Neural progenitor cell (in vitro differentiated cells): Measurements from ENCODE around the gene ARMC10. TPM values are rescaled to one million over a fixed set of nuclear protein-coding genes. Genes with fewer than 3 reads are reported as not detected.
"Not testable (repeated sequence)": the region's sequence is repeated elsewhere in the genome, so short reads cannot be mapped to it uniquely, and the experiment has no call there.

Source experiments
- DNase-seq: peaks from one replicate; pipeline ENCODE4 v3.0.0-alpha.2; 2016; ENCODE audit warnings: low spot score
- H2AFZ ChIP-seq: fragments of 200-600 bp; sonication (generic); replicated peaks from 2 replicates; pipeline ENCODE4 v1.6.1; 2016; ENCODE audit warnings: antibody characterized with exemption
- H3F3A ChIP-seq: fragments of 200-600 bp; sonication (generic); 2 replicates; pipeline ENCODE4 v1.6.1; 2016; ENCODE audit warnings: antibody characterized with exemption, low read depth
- H3K27ac ChIP-seq: fragments of 200-600 bp; sonication (generic); 2 replicates; pipeline ENCODE4 v1.5.1; 2016; ENCODE audit warnings: mild to moderate bottlenecking
- H3K27me3 ChIP-seq: fragments of 200-600 bp; sonication (generic); 2 replicates; pipeline ENCODE4 v1.6.1; 2016; ENCODE audit warnings: mild to moderate bottlenecking, moderate library complexity
- H3K36me3 ChIP-seq: fragments of 200-600 bp; sonication (generic); 2 replicates; pipeline ENCODE4 v1.5.1; 2016
- H3K4me1 ChIP-seq: fragments of 200-600 bp; sonication (generic); 2 replicates; pipeline ENCODE4 v1.6.1; 2016; ENCODE audit warnings: mixed run types
- H3K4me2 ChIP-seq: fragments of 200-600 bp; sonication (generic); 2 replicates; pipeline ENCODE4 v1.6.1; 2016
- H3K4me3 ChIP-seq: fragments of 200-600 bp; sonication (generic); 2 replicates; pipeline ENCODE4 v1.5.1; 2016
- H3K79me2 ChIP-seq: fragments of 200-600 bp; sonication (generic); 2 replicates; pipeline ENCODE4 v1.6.1; 2016; ENCODE audit warnings: low read depth
- H3K9ac ChIP-seq: fragments of 200-600 bp; sonication (generic); 2 replicates; pipeline ENCODE4 v1.6.1; 2016
- H3K9me3 ChIP-seq: fragments of 200-600 bp; sonication (generic); 2 replicates; pipeline ENCODE4 v1.5.1; 2016; ENCODE audit warnings: low read depth
- H4K20me1 ChIP-seq: fragments of 200-600 bp; sonication (generic); 2 replicates; pipeline ENCODE4 v1.6.1; 2016; ENCODE audit warnings: low read depth
- H3K27ac Mint-ChIP-seq: 3 replicates; pipeline ENCODE4 v1.8.0; 2021; ENCODE audit warnings: mixed read lengths
- H3K27me3 Mint-ChIP-seq: 2 replicates; pipeline ENCODE4 v1.8.0; 2022; ENCODE audit warnings: low read depth, mild to moderate bottlenecking, inconsistent platforms, moderate library complexity, mixed read lengths; ENCODE audit not compliant: insufficient read depth
- H3K36me3 Mint-ChIP-seq: 3 replicates; pipeline ENCODE4 v1.8.0; 2021; ENCODE audit warnings: mixed read lengths
- H3K4me1 Mint-ChIP-seq: 3 replicates; pipeline ENCODE4 v1.8.0; 2021; ENCODE audit warnings: mixed read lengths
- H3K4me3 Mint-ChIP-seq: 3 replicates; pipeline ENCODE4 v1.8.0; 2021; ENCODE audit warnings: mild to moderate bottlenecking, moderate library complexity, mixed read lengths
- H3K9me3 Mint-ChIP-seq: 3 replicates; pipeline ENCODE4 v1.8.0; 2020; ENCODE audit warnings: mixed read lengths
- CTCF ChIP-seq: fragments of 200-600 bp; sonication (generic); IDR thresholded peaks from 2 replicates; pipeline ENCODE4 v1.5.1; 2017; ENCODE audit warnings: antibody characterized with exemption, mild to moderate bottlenecking
- EZH2 ChIP-seq: fragments of 200-600 bp; sonication (generic); IDR thresholded peaks from 2 replicates; pipeline ENCODE4 v1.6.1; 2017; ENCODE audit warnings: antibody characterized with exemption, mild to moderate bottlenecking, moderate library complexity
- EZH2phosphoT487 ChIP-seq: fragments of 200-600 bp; sonication (generic); IDR thresholded peaks from 2 replicates; pipeline ENCODE4 v1.6.1; 2017; ENCODE audit warnings: antibody characterized with exemption
- total RNA-seq: library from RNA; depleted of rRNA; stranded (reverse); fragments of >200 nt; gene quantifications from 2 replicates; pipeline ENCODE4 v1.2.3, GENCODE V29; 2015; ENCODE audit warnings: low replicate concordance

ARMC10 gene
- total RNA-seq, 1 donor from 2014 or later: 56.5 TPM

- peaks cover 4% of the 10 kb centered on the region for H3K36me3 ChIP-seq
- no peaks in the 10 kb centered on the region for H3K27me3 Mint-ChIP-seq
- H3K4me1 ChIP-seq: no peaks in the 10 kb centered on the region
- H3K27ac ChIP-seq: no peak overlapping the region
- H3K36me3 Mint-ChIP-seq: no peaks in the 10 kb centered on the region
- DNase-seq: no peak
- H3K4me3 ChIP-seq: no peak overlapping the region
- TF ChIP-seq EZH2 (no peak), CTCF (no peak), EZH2phosphoT487 (no peak)
- H3K27me3 ChIP-seq: no peaks in the 10 kb centered on the region
- no peaks in the 10 kb centered on the region for H4K20me1 ChIP-seq
- H3K9ac ChIP-seq: no peak overlapping the region
- H3K4me3 Mint-ChIP-seq: no peak overlapping the region
- no peak overlapping the region for H2AFZ ChIP-seq
- no peaks in the 10 kb centered on the region for H3K9me3 ChIP-seq
- H3K27ac Mint-ChIP-seq: no peak overlapping the region
- H3K9me3 Mint-ChIP-seq: peaks cover 2% of the 10 kb centered on the region
- no peaks in the 10 kb centered on the region for H3K79me2 ChIP-seq
- no peak overlapping the region for H3K4me2 ChIP-seq
- H3K4me1 Mint-ChIP-seq: no peaks in the 10 kb centered on the region
- no peaks in the 10 kb centered on the region for H3F3A ChIP-seq
Measured at GRCh38 chr7:103031781-103032180, 43.2 kb upstream of the ARMC10 start.

DNA sequence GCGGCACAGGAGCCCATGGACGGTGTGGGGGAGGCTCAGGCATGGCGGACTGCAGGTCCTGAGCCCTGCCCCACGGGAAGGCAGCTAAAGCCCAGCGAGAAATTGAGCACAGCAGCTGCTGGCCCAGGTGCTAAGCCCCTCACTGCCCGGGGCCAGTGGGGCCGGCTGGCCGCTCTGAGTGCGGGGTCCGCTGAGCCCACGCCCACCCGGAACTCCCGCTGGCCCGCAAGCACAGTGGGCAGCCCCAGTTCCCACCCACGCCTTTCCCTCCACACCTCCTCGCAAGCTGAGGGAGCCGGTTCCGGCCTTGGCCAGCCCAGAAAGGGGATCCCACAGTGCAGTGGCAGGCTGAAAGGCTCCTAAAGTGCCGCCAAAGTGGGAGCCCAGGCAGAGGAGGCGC, 40.6 kb upstream of the ARMC10 start:
- H3K79me2 ChIP-seq, H3K9me3 Mint-ChIP-seq, H3K27me3 ChIP-seq, H3K36me3 Mint-ChIP-seq, H3F3A ChIP-seq, H3K27ac Mint-ChIP-seq, H3K9ac ChIP-seq, H3K4me3 Mint-ChIP-seq, H3K36me3 ChIP-seq, H3K4me2 ChIP-seq, H3K27me3 Mint-ChIP-seq, H3K4me1 Mint-ChIP-seq, H4K20me1 ChIP-seq, H3K4me3 ChIP-seq, H2AFZ ChIP-seq, H3K9me3 ChIP-seq, DNase-seq, H3K27ac ChIP-seq: not testable (repeated sequence)
- H3K4me1 ChIP-seq: peaks cover 11% of the 10 kb centered on the region

DNA sequence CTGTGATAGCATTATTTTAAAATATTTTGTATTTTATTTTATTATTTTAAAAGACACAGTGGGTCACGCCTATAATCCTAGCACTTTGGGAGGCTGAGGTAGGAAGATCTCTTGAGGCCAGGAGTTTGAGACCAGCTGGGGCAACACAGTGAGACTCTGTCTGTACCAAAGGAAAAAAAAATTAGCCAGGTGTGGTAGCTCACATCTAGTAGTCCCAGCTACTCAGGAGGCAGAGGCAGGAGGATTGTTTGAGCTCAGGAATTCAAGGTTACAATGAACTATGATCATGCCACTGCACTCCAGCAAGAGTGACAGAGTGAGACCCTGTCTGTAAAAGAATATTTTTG, 37.5 kb upstream of the ARMC10 start:
- Histone ChIP-seq H3K36me3 (no peaks in the 10 kb centered on the region), H3K9me3 (no peaks in the 10 kb centered on the region), H3K27ac (no peak overlapping the region), H2AFZ (peak overlapping the region; percentile 89), H3K9ac (no peak overlapping the region), H3K79me2 (no peaks in the 10 kb centered on the region), H3F3A (no peaks in the 10 kb centered on the region), H3K27me3 (no peaks in the 10 kb centered on the region), H3K4me1 (peaks cover 11% of the 10 kb centered on the region), H3K4me3 (no peak overlapping the region), H4K20me1 (no peaks in the 10 kb centered on the region), H3K4me2 (no peak overlapping the region)
- Mint-ChIP-seq H3K36me3 (no peaks in the 10 kb centered on the region), H3K9me3 (peaks cover 7% of the 10 kb centered on the region), H3K4me3 (no peak overlapping the region), H3K4me1 (peaks cover 3% of the 10 kb centered on the region), H3K27me3 (peaks cover 3% of the 10 kb centered on the region), H3K27ac (no peak overlapping the region)
- TF ChIP-seq CTCF (no peak), EZH2 (no peak), EZH2phosphoT487 (no peak)
- DNase-seq: no peak

- DNase-seq: peak; percentile 73
- H3K4me3 Mint-ChIP-seq, H3K36me3 ChIP-seq, H3F3A ChIP-seq, H3K27ac Mint-ChIP-seq, H3K4me3 ChIP-seq, H3K27me3 Mint-ChIP-seq, H3K79me2 ChIP-seq, H3K27ac ChIP-seq, H3K36me3 Mint-ChIP-seq, H4K20me1 ChIP-seq, H3K9ac ChIP-seq, H3K9me3 ChIP-seq, H3K27me3 ChIP-seq, H3K4me1 Mint-ChIP-seq: not testable (repeated sequence)
- peak overlapping the region; percentile 89 for H2AFZ ChIP-seq
- peaks cover 11% of the 10 kb centered on the region for H3K4me1 ChIP-seq
- H3K4me2 ChIP-seq: peak overlapping the region; percentile 58
- H3K9me3 Mint-ChIP-seq: peaks cover 14% of the 10 kb centered on the region
Measured at GRCh38 chr7:103037823-103038739, 36.9 kb upstream of the ARMC10 start.

DNA sequence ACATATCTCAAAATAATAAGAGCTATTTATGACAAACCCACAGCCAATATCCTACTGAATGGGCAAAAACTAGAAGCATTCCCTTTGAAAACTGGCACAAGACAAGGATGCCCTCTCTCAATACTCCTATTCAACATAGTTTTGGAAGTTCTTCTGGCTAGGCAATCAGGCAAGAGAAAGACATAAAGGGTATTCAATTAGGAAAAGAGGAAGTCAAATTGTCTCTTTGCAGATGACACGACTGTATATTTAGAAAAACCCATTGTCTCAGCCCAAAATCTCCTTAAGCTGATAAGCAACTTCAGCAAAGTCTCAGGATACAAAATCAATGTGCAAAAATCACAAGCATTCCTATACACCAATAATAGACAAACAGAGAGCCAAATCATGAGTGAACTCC, 33.1 kb upstream of the ARMC10 start:
- H3K4me3 ChIP-seq, H3K9ac ChIP-seq, H3F3A ChIP-seq, H3K36me3 Mint-ChIP-seq, H3K27me3 ChIP-seq, H3K4me2 ChIP-seq, H3K27ac ChIP-seq, H3K27ac Mint-ChIP-seq, H3K36me3 ChIP-seq, H4K20me1 ChIP-seq, H3K9me3 ChIP-seq, H3K79me2 ChIP-seq, H3K27me3 Mint-ChIP-seq, H2AFZ ChIP-seq, DNase-seq, H3K4me1 Mint-ChIP-seq, H3K4me3 Mint-ChIP-seq: not testable (repeated sequence)
- peaks cover 11% of the 10 kb centered on the region for H3K4me1 ChIP-seq
- peaks cover 25% of the 10 kb centered on the region for H3K9me3 Mint-ChIP-seq
